Astrocyte of the cerebellum (primary cell): ENCODE measurements around the gene TMEM258.

Experiments used
- DNase-seq: peaks from one replicate; pipeline ENCODE4 v3.0.0-alpha.2; 2011; ENCODE audit warnings: low read depth
- H3K4me3 ChIP-seq: 2 replicates; pipeline ENCODE4 v1.5.1; 2011; ENCODE audit warnings: mild to moderate bottlenecking, low read depth, low read length, moderate library complexity
- in situ Hi-C: cut with HindIII; loops from 2 replicates; pipeline ENCODE4 v1.10.0; 2017; ENCODE audit warnings: low sequenced_read_pairs
- TF ChIP-seq, protein P1 (sequence below): IDR thresholded peaks from 2 replicates; pipeline ENCODE4 v1.5.1; 2012; ENCODE audit warnings: low read length, low read depth, moderate library complexity, mild to moderate bottlenecking; ENCODE audit errors: missing control alignments

TMEM258 gene

GRCh38 chr11:61837411-61838005 is 45.1 kb upstream of the TMEM258 start:
- in situ Hi-C loops: no loop called here
- TF ChIP-seq, protein P1, sequence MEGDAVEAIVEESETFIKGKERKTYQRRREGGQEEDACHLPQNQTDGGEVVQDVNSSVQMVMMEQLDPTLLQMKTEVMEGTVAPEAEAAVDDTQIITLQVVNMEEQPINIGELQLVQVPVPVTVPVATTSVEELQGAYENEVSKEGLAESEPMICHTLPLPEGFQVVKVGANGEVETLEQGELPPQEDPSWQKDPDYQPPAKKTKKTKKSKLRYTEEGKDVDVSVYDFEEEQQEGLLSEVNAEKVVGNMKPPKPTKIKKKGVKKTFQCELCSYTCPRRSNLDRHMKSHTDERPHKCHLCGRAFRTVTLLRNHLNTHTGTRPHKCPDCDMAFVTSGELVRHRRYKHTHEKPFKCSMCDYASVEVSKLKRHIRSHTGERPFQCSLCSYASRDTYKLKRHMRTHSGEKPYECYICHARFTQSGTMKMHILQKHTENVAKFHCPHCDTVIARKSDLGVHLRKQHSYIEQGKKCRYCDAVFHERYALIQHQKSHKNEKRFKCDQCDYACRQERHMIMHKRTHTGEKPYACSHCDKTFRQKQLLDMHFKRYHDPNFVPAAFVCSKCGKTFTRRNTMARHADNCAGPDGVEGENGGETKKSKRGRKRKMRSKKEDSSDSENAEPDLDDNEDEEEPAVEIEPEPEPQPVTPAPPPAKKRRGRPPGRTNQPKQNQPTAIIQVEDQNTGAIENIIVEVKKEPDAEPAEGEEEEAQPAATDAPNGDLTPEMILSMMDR: no peak
- no peak overlapping the region for H3K4me3 ChIP-seq
- DNase-seq: no peak

DNA sequence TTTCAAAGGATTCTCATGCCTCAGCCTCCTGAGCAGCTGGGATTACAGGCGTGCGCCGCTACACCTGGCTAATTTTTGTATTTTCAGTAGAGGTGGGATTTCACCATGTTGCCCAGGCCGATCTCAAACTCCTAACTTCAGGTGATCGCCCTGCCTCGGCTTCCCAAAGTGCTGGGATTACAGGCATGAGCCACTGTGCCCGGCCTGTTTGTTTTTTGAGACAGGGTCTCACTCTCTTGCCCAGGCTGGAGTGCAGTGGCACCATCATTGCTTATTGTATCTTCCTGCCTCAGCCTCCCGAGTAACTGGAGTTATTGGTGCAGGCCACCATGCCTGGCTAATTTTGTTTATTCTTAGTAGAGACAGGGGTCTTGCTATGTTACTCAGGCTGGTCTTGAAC is 43.8 kb upstream of the TMEM258 start:
- TF ChIP-seq, protein P1: no peak
- no peak for DNase-seq
- H3K4me3 ChIP-seq: no peak overlapping the region
- in situ Hi-C loops: no loop called here

- H3K4me3 ChIP-seq: no peak overlapping the region
- in situ Hi-C loops: no loop called here
- DNase-seq: no peak
- TF ChIP-seq, protein P1: no peak
These were observed 42.1 kb upstream of the TMEM258 start for GRCh38 chr11:61834278-61835048.

- TF ChIP-seq, protein P1: no peak
- no peak for DNase-seq
- H3K4me3 ChIP-seq: no peak overlapping the region
- in situ Hi-C loops: no loop called here
These were observed 41.5 kb upstream of the TMEM258 start for GRCh38 chr11:61833926-61834277.

- DNase-seq: no peak
- H3K4me3 ChIP-seq: no peak overlapping the region
- TF ChIP-seq, protein P1: no peak
These were observed 41.1 kb upstream of the TMEM258 start for GRCh38 chr11:61833471-61833870.

DNA sequence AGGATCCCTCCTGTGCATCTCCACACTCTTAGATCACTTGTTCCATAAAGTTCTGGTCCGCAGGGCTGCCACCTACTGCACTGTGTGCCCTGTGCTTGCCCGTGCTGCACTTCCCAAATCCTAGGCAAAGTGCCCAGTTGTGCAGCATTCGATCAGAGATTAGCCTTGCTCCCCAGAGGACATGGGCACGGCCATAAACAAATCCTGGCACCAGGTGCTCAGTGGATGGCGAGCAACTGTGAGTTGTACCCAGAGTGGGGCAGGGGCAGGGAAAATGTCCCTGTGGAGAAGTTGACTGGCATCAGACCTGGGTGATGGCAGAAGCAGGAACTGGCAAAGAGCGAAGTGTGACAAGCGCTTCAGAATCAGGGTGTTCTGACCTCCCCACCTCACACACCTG is 40.4 kb upstream of the TMEM258 start:
- in situ Hi-C loops: no loop called here
- H3K4me3 ChIP-seq: no peak overlapping the region
- DNase-seq: no peak
- TF ChIP-seq, protein P1: no peak

More at GRCh38 chr11:61833471-61833870, 41.1 kb upstream of the TMEM258 start:
- in situ Hi-C loops: no loop called here
